GM11168 (cell line): Measurements from ENCODE around the gene GNAZ.

Experiments used
- in situ Hi-C: fragments of 300-500 bp; cut with MboI; formaldehyde crosslinking; loops from one replicate; pipeline ENCODE4 v1.12.0; 2022; ENCODE audit warnings: low sequenced_read_pairs; ENCODE audit not compliant: unreplicated experiment

GNAZ gene

DNA sequence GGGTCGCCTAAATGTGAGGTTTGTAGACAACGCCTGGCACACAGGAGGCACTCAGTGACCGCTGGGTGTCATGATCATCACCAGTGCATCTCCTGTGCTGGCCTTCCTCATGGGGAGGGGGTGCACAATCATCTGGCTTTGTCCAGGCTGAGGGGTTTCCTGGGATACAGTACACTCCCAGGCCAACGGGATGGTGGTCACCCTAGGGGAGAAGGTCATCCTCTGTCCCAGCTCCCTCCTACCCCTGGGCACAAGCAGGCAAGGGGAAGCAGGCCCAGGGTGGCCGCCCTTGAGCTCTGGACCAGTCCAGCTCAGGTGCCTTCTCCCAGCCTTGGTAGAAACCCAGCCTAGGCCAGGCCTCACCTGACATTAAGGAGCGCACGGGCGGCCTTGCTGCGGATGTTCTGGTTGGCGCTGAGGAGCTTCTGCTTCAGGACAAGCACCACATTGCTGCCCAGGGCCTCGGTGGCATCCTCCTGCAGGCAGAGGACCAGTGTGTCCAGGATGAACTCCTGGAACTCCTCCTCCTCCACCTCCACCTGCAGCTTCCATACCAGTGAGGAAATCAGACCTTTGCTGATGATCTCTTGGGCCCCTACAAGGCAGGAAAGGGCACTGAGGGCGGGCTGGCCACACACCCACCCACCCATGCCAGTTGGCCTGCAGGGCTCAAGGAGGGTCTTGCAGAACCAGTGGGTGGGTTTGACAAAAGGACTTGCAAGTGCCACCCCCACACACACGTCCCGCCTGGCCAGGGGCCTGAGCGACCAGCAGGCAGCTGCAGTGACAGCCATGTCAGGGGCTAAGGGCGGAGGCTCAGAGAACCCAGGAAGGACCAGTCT, 6.6 kb upstream of the GNAZ start:
- in situ Hi-C loops, result no loop called here

DNA sequence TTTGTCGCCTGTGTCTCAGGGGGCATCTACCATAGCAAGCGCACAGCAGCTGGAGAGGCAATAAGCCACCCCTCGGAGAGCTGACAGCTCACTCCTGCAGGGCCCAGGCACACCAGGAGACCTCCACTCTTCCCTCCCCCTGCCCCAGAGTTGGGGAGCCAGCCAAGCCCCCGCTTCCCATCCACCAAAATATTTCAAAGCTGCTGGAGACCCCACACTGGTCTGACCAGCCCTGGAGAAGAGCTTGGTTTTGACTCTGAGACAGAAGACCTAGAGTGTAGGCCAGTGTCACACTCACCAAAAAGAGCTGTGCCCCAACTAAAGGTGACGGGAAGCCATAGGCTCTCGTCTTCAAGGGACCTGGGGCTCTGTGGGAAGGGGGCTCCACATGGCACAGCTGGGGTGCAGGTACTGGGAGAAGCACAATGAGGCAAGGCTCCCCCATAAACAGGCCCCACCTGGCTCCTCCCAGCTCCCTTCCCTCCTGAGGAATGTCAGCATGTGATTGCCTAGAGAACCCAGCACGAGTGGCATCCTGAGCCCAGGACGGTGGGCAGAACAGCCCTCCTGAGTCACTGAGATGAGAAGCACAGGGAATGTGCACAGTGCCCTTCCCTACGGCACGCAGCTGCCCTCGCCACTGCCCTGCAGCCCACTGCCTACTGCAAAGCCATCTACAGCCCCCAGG, 5.8 kb upstream of the GNAZ start:
- in situ Hi-C loops, result no loop called here

- in situ Hi-C loops, result no loop called here
Measured at GRCh38 chr22:23065069-23065451, 5.3 kb upstream of the GNAZ start.

DNA sequence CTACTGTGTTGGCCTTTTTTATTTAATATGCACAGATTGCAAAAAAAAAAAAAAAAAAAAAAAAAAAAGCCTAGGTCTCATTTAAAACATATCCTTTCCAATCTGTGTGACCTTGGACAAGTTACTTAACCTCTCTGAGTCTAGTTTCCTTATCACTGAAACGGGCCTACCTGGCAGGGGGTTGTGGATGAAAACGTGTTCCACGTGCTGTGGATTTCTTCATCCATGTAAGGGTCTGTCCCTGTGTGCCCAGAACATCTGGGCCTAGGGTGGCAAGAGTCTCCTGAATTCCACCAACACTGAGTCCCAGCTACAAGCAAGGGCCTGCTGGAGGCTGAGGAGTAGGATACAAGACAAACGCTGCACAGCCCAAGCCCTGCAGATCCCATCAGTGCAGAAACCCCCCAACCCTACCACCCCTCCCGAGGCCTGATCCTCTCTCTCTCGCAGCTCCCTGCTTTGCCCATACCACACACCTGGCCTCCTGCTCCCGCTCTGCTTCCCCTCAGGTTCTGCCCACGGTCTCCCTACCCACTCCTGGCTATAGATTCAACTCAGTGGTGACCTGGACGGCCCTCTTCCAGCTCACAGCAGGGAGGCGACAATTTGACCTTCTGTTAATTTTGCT, 4.7 kb upstream of the GNAZ start:
- in situ Hi-C loops, result no loop called here

- in situ Hi-C loops, result no loop called here
Measured at GRCh38 chr22:23066200-23067022, 3.9 kb upstream of the GNAZ start.

- in situ Hi-C loops, result no loop called here
Measured at GRCh38 chr22:23067023-23067650, 3.2 kb upstream of the GNAZ start.

GRCh38 chr22:23067691-23068090, 2.6 kb upstream of the GNAZ start:
- in situ Hi-C loops, result no loop called here

- in situ Hi-C loops, result no loop called here
Measured at GRCh38 chr22:23068096-23068831, 2.1 kb upstream of the GNAZ start.

- in situ Hi-C loops, result no loop called here
Measured at GRCh38 chr22:23068832-23069385, 1.4 kb upstream of the GNAZ start.

GRCh38 chr22:23069502-23070357, 589 bp upstream of the GNAZ start:
- in situ Hi-C loops, result no loop called here

- in situ Hi-C loops, result no loop called here
Measured at GRCh38 chr22:23071230-23072076, 1.1 kb downstream of the GNAZ start.

DNA sequence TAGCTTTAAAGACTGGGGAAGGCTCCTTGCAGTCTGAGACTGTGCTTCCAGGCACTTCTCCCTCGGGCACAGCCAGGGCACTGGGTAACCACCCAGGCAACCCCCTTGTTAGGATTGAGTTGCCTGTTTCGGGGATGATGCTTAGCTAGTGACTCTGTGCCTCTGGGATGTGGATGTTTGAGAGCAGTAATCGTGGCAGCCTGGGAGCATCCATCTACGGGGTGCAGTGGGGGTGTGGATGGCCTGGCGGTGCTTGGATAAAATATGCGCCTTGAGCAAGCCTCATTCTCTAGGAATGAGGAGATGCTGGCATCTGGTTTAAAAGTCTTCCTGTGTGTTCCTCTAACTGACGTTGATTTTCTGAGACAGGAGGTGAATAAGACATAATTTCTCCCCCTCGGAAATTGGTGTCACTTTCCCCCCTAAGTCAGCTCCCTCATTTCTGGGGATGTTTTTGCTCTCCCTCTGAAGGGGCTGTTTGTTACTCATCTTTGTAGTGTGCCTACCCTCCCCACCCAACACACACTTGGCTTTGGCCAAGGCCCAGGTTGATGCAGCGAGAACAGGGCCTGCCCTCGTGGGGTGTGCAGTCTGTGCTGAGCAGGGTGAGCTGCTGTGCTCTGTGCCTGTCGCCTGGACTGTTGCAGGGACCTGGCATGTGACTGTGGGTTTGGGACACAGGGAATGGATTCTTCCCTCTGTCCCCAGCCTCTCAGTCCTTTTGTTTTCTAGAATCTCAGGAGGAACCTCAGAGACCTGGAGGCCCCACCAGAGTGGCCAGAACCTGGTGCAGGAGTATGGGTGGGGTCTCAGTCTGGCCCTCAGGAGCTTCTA, 2.0 kb downstream of the GNAZ start:
- in situ Hi-C loops, result no loop called here

DNA sequence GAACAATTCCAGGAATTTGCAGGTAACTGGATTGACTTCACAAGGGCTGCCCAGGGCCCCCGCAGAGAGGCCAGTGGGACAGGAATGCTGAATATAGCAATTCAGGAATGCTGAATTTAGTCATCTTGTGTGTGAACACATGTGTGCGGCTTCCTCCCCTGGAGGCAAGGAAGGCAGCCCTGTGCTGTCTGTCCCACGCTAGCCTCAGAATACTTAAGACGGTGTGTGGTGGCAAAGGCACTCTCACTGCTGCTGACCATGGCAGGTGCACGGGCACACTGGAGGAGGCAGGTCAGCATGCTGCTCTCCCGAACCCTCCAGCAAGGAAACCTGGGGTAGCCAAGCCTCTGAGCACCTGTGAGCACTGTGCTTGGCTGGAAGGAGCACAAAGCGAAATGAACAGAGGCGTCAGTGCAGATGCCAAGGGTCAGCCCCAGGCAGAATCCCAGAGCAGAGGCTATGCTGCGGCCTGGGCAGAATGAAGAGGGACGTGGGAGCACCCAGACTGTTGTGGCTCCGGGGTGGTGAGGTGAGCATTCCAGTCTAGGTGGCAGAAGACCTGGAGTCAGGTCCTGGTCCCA, 2.7 kb downstream of the GNAZ start:
- in situ Hi-C loops, result no loop called here

GRCh38 chr22:23073526-23074229, 3.4 kb downstream of the GNAZ start:
- in situ Hi-C loops, result no loop called here

- in situ Hi-C loops, result no loop called here
Measured at GRCh38 chr22:23074451-23074850, 4.1 kb downstream of the GNAZ start.
